DND-41 (cell line): ENCODE results near the gene LST1.
A peak's percentile ranks its signal among the peaks of the same experiment; 100 is the strongest.

Source experiments
- ATAC-seq: fragments of 200-7000 bp; cut with Tn5 transposase; 3 replicates; pipeline ENCODE4 v1.9.1; 2021; ENCODE audit warnings: low read depth; ENCODE audit not compliant: insufficient read depth
- DNase-seq: peaks from one replicate; pipeline ENCODE4 v3.0.0-alpha.2; 2020
- H2AFZ ChIP-seq: 2 replicates; pipeline ENCODE4 v1.6.0; 2012; ENCODE audit warnings: low read depth, low read length
- H3K27ac ChIP-seq: 2 replicates; pipeline ENCODE4 v1.5.1; 2012; ENCODE audit warnings: low read length, inconsistent platforms
- H3K27me3 ChIP-seq: fragments of 200-600 bp; sonication (generic); 2 replicates; pipeline ENCODE4 v1.6.0; 2012; ENCODE audit warnings: low read length, mild to moderate bottlenecking, inconsistent platforms; ENCODE audit not compliant: insufficient read depth, poor library complexity
- H3K36me3 ChIP-seq: 2 replicates; pipeline ENCODE4 v1.5.1; 2012; ENCODE audit warnings: low read length, inconsistent platforms; ENCODE audit not compliant: insufficient read depth
- H3K4me1 ChIP-seq: 2 replicates; pipeline ENCODE4 v1.5.1; 2012; ENCODE audit warnings: mild to moderate bottlenecking, low read length; ENCODE audit not compliant: insufficient read depth
- H3K4me2 ChIP-seq: 2 replicates; pipeline ENCODE4 v1.6.0; 2012; ENCODE audit warnings: mild to moderate bottlenecking, moderate library complexity, low read length, inconsistent platforms; ENCODE audit not compliant: insufficient read depth
- H3K4me3 ChIP-seq, 2 experiments: fragments of 200-600 bp in 1 of 2; shearing (Covaris generic) in 1 of 2; 2 replicates each; pipeline ENCODE4 v1.5.1; 2012 to 2016; ENCODE audit warnings: inconsistent platforms in 2 of 2, low read length in 2 of 2, mild to moderate bottlenecking in 2 of 2, low read depth in 1 of 2, moderate library complexity in 1 of 2
- H3K79me2 ChIP-seq: 2 replicates; pipeline ENCODE4 v1.6.0; 2012; ENCODE audit warnings: low read length, inconsistent platforms; ENCODE audit not compliant: insufficient read depth
- H3K9ac ChIP-seq: 2 replicates; pipeline ENCODE4 v1.6.0; 2012; ENCODE audit warnings: low read depth, mild to moderate bottlenecking, inconsistent platforms, low read length, moderate library complexity
- H3K9me3 ChIP-seq: 2 replicates; pipeline ENCODE4 v1.5.1; 2012; ENCODE audit warnings: low read length, moderate library complexity, mild to moderate bottlenecking, inconsistent platforms; ENCODE audit not compliant: insufficient read depth, severe bottlenecking
- H4K20me1 ChIP-seq: 2 replicates; pipeline ENCODE4 v1.6.0; 2012; ENCODE audit warnings: low read length; ENCODE audit not compliant: insufficient read depth
- CTCF ChIP-seq: IDR thresholded peaks from 2 replicates; pipeline ENCODE4 v1.5.1; 2012; ENCODE audit warnings: borderline replicate concordance, low read length, moderate library complexity, mild to moderate bottlenecking; ENCODE audit not compliant: poor library complexity, severe bottlenecking; ENCODE audit errors: extremely low read depth
- EZH2 ChIP-seq: IDR thresholded peaks from 3 replicates; pipeline ENCODE4 v1.6.1; 2012; ENCODE audit warnings: borderline replicate concordance, low read depth, mild to moderate bottlenecking, moderate library complexity, low read length, inconsistent platforms; ENCODE audit not compliant: severe bottlenecking

The LST1 gene

GRCh38 chr6:31576897-31577578 lies 9.0 kb upstream of the LST1 start:
- Histone ChIP-seq H4K20me1 (no peaks in the 10 kb centered on the region), H3K4me1 (peaks cover 46% of the 10 kb centered on the region), H3K36me3 (no peaks in the 10 kb centered on the region; the same call in 1 of the 2 replicates), H3K4me3 (no peak overlapping the region), H3K4me2 (no peak overlapping the region), H3K27me3 (peaks cover 10% of the 10 kb centered on the region), H3K9ac (no peak overlapping the region; the same call in 1 of the 2 replicates), H3K79me2 (peaks cover 4% of the 10 kb centered on the region; the same call in 1 of the 2 replicates), H3K27ac (no peak overlapping the region), H2AFZ (no peak overlapping the region), H3K9me3 (no peaks in the 10 kb centered on the region)
- ATAC-seq = peak; percentile 32
- peak; percentile 74 for DNase-seq
- no peak for TF ChIP-seq EZH2
- TF ChIP-seq CTCF = no peak

DNA sequence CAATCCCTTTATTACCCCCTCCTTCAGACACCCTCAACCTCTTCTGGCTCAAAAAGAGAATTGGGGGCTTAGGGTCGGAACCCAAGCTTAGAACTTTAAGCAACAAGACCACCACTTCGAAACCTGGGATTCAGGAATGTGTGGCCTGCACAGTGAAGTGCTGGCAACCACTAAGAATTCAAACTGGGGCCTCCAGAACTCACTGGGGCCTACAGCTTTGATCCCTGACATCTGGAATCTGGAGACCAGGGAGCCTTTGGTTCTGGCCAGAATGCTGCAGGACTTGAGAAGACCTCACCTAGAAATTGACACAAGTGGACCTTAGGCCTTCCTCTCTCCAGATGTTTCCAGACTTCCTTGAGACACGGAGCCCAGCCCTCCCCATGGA lies 8.5 kb upstream of the LST1 start:
- no peak overlapping the region for H3K4me2 ChIP-seq
- H3K4me1 ChIP-seq = peaks cover 52% of the 10 kb centered on the region
- no peak overlapping the region for H2AFZ ChIP-seq
- H3K27ac ChIP-seq = no peak overlapping the region
- TF ChIP-seq CTCF = no peak
- TF ChIP-seq EZH2 = no peak
- ATAC-seq (no peak), DNase-seq (no peak)
- no peaks in the 10 kb centered on the region; the same call in 1 of the 2 replicates for H3K36me3 ChIP-seq
- peaks cover 4% of the 10 kb centered on the region; the same call in 1 of the 2 replicates for H3K79me2 ChIP-seq
- H3K4me3 ChIP-seq = no peak overlapping the region
- peaks cover 10% of the 10 kb centered on the region for H3K27me3 ChIP-seq
- no peaks in the 10 kb centered on the region for H3K9me3 ChIP-seq
- H4K20me1 ChIP-seq = no peaks in the 10 kb centered on the region
- H3K9ac ChIP-seq = no peak overlapping the region

DNA sequence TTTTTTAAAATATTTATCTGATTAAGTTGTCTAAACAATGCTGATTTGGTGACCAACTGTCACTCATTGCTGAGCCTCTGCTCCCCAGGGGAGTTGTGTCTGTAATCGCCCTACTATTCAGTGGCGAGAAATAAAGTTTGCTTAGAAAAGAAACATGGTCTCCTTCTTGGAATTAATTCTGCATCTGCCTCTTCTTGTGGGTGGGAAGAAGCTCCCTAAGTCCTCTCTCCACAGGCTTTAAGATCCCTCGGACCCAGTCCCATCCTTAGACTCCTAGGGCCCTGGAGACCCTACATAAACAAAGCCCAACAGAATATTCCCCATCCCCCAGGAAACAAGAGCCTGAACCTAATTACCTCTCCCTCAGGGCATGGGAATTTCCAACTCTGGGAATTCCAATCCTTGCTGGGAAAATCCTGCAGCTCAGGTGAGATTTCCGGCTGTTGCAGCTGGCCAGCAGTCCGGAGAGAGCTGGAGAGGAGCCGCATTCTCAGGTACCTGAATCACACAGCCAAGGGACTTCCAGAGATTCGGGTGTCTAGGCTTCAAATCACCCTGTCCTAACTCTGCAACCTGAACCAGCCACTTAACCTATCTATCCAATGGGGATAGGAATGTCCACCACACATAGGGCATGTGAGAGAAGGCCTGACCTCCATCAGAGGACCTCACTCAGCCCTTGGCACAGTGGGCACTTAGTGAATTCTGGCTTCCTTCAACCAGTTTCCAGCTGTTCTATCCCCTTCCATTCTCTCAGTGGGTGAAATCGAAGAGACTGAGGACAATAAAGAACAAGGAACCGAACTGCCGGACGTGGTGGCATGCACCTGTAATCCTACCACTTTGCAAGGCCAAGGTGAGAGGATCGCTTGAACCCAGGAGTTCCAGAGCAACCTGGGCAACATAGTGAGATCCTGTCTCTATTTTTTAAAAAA lies 7.6 kb upstream of the LST1 start:
- H3K9ac ChIP-seq = no peak overlapping the region
- H3K27ac ChIP-seq = no peak overlapping the region
- no peaks in the 10 kb centered on the region for H3K9me3 ChIP-seq
- no peak for ATAC-seq
- no peak overlapping the region for H3K4me2 ChIP-seq
- DNase-seq = no peak
- no peaks in the 10 kb centered on the region; the same call in 1 of the 2 replicates for H3K36me3 ChIP-seq
- H3K79me2 ChIP-seq = peaks cover 4% of the 10 kb centered on the region; the same call in 1 of the 2 replicates
- H4K20me1 ChIP-seq = no peaks in the 10 kb centered on the region
- TF ChIP-seq CTCF (no peak), EZH2 (no peak)
- H3K4me3 ChIP-seq = no peak overlapping the region
- peaks cover 57% of the 10 kb centered on the region for H3K4me1 ChIP-seq
- peaks cover 10% of the 10 kb centered on the region for H3K27me3 ChIP-seq
- no peak overlapping the region for H2AFZ ChIP-seq
